ENCODE results near the gene HMGXB4. TPM values are rescaled to one million over a fixed set of nuclear protein-coding genes. Genes with fewer than 3 reads are reported as not detected.

HMGXB4 gene
- total RNA-seq, 1 donor from 2014 or later = 9.1 TPM

GRCh38 chr22:35326854-35327562 is 69.7 kb downstream of the HMGXB4 start:
- DNase-seq (ENCODE audit: low spot score) = no peak

DNA sequence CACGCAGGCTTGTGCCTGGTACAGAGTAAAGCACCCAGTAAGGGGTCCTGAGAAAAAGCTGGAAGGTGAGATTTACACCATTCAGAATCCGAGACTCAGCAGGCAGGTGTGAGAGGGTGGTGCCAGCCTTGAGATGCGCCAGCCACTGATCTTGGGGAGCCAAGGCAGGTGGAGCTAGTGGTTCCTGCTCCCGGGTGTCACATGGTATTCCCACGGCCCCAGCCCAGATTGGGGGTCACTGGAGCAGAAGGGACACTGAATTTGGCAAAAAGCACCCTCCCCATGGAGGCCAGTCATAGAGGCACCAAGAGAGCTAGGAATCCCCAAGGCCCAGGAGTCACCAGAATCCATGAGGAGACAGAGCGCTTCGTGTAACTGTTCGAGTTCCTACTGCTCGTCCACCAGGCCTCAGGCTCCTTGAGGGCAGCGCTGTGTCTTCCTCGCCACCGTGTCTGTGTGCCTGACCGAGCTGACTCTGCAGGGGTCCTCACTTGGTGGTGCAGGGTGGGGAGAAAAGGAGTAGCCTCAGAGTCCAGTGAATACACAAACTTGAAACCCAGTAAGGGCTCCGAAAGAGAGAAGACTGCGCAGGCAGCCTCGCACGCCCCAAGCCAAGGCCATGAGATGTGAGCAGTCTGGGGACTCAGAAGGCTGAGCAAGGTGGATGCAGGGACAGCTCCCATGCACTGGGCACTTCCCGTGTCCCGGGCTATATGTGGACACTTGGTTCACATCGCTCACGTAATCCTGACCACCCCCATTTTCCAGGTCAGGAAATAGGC is 70.6 kb downstream of the HMGXB4 start:
- DNase-seq (ENCODE audit: low spot score) = no peak

GRCh38 chr22:35328472-35328885 is 71.2 kb downstream of the HMGXB4 start:
- DNase-seq (ENCODE audit: low spot score) = no peak

- DNase-seq (ENCODE audit: low spot score) = no peak
Measured at GRCh38 chr22:35329114-35329847, 72.0 kb downstream of the HMGXB4 start.

GRCh38 chr22:35330258-35330861 is 73.1 kb downstream of the HMGXB4 start:
- peak; percentile 59 for DNase-seq (ENCODE audit: low spot score)

GRCh38 chr22:35332278-35332677 is 75.0 kb downstream of the HMGXB4 start:
- no peak for DNase-seq (ENCODE audit: low spot score)

DNA sequence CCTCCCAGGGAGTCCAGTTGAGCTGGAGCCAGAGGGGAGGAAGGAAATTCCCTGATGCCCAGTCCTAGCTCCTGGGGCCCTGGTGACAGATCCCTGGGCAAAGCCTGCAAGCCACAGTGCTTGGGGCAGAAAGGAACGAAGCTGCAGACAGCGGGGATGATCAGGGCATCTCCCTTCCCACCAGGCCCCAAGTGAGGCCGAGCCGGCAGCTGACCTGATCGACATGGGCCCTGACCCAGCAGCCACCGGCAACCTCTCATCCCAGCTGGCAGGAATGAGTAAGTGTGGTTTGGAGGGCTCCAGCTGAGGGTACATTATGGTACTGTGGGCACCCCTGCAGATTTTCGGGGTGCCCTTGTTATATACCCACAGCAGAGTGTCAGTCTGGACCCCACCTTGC is 75.9 kb downstream of the HMGXB4 start:
- DNase-seq (ENCODE audit: low spot score) = no peak

DNA sequence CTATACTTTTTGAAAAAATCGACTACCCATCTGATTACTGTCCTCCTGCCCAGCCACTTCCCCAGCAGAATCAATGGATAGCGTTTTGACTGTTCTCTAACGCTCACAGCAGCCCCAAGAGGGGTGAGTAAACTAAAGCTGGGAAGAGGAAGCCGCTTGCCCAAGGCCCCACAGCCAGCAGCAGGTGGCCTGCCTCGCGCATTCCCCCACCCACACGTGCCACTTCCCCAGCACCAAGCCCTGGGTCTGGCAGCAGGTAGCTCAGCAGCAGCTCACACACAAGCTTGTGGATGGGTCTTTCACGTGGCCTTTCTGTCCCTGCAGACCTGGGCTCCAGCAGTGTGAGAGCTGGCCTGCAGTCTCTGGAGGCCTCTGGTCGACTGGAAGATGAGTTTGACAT is 76.7 kb downstream of the HMGXB4 start:
- DNase-seq (ENCODE audit: low spot score) = no peak

- no peak for DNase-seq (ENCODE audit: low spot score)
Measured at GRCh38 chr22:35335468-35335867, 78.2 kb downstream of the HMGXB4 start.

GRCh38 chr22:35335936-35336781 is 78.9 kb downstream of the HMGXB4 start:
- no peak for DNase-seq (ENCODE audit: low spot score)

GRCh38 chr22:35337932-35338331 is 80.6 kb downstream of the HMGXB4 start:
- no peak for DNase-seq (ENCODE audit: low spot score)

DNA sequence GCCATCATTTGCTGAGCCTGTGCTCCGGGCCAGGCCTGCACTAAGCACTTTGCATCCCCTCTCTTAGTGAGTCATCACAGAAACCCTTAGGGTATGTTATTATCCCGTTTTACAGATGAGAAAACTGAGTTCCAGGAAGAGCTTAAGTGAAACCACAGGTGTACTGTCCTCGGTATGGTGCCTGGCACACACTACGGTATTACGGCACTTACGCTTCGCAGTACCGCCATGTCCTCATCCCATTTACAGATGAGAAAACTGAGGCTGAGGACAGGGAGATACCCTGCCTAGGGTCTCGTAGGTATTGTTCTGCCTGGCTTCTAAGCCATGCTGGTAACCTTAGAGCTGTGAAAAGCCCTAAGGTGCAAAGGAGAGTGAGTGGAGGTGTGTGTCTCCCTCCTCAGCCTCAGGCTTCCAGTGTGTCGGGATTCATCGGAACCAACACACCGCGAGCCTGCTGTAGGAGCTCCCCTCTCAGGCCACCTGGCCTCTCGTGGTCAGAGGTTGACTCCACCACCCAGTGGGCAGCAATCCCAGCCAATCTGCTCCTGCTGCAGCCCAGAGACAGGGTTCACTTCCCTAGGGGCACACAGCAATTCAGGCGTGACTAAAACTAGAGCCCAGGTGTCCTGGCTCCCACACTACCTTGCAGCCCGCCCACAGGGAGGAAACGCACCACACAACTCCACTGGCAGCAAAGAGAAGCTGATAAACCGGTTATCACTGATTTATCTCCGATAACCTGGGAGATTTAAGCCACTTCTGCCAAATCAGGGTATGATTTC is 84.0 kb downstream of the HMGXB4 start:
- DNase-seq (ENCODE audit: low spot score) = no peak

DNA sequence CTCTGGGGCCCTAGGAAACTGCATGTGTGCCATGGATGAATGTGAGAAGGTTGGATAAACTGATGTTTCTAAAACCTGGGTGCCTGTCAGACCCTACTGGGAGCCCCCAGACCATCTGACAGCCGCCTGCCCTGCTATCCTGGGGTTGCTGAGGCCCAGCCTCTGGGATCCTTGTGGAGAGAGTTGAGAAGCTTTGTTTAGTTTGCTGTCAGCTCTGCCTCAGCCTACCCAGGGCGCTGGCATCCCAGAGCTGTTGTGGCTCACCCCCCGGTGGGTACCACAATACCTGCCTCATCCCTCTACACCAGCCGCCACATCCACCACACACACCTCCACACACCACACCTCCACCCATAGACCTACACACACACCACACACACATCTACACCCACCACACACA is 85.1 kb downstream of the HMGXB4 start:
- DNase-seq (ENCODE audit: low spot score) = no peak

DNA sequence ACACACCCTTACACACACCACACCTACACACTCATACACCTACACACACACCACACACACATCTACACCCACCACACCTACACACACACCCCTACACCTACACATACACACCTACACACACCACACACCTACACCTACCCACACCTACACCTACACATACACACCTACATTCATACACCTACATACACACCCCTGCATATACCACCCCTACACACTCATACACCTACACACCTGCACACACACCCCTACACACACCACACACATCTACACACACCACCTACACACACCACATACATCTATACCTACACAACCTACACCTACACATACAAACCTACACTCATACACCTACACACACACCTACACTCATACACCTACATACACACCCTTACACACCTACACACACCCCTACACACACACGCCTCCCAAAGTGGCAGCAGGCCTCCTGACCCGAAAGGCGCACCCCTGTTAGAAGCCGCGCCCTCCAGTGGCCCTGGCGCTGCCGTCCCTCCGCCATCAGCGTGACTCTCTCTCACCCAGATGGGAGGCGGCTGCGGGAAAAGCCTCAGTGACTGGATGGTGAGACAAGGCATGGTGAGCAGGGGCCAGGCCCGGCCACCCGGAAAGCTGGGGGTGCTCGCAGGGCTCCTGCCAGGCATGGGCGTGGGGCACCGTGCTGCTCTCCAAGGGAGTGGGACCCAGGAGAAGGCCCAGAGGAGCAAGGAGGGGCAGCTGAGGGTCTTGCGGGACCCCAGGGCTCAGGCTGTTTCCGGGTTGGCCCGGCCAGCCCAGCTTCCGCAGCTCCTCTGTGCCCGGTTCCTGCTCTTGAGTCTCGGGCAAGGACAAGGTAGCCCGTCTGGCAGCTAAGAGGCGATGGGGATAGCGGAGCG is 86.6 kb downstream of the HMGXB4 start:
- no peak for DNase-seq (ENCODE audit: low spot score)

GRCh38 chr22:35344956-35345690 is 87.8 kb downstream of the HMGXB4 start:
- DNase-seq (ENCODE audit: low spot score) = no peak
